PC-9 (cell line): Measurements from ENCODE around the gene RECQL5. TPM values are rescaled to one million over a fixed set of nuclear protein-coding genes. Genes with fewer than 3 reads are reported as not detected.

ENCODE experiments used
- BruUV-seq: library from RNA; stranded (reverse); fragments of 400-500 nt; replicated peaks from 2 replicates; lab custom pipeline; 2021; lab: Mats Ljungman, UMichigan
- CTCF ChIA-PET: fragments of 300-600 bp; sonication (Branson Sonifier 250); formaldehyde crosslinking; loops from one replicate; lab custom pipeline; 2022; ENCODE audit warnings: antibody characterized with exemption; lab: Charles Lee
- POLR2A ChIA-PET: fragments of 300-600 bp; sonication (Branson Sonifier 250); formaldehyde crosslinking; loops from one replicate; lab custom pipeline; 2022; ENCODE audit warnings: antibody characterized with exemption; ENCODE audit not compliant: unreplicated experiment; lab: Charles Lee
- DNase-seq, 2 experiments: peaks; one replicate each; pipeline versions ENCODE4 v3.0.0 to v3.0.0-alpha.2; 2015 to 2022; ENCODE audit warnings: mixed read lengths in 1 of 2
- H2AFZ ChIP-seq: fragments of 200-600 bp; sonication (generic); 2 replicates; pipeline ENCODE4 v1.8.1; 2017; ENCODE audit warnings: antibody characterized with exemption
- H3F3A ChIP-seq: fragments of 200-600 bp; sonication (generic); 2 replicates; pipeline ENCODE4 v1.8.1; 2017; ENCODE audit warnings: antibody characterized with exemption, mild to moderate bottlenecking, low read depth; ENCODE audit not compliant: insufficient read depth
- H3K27ac ChIP-seq: fragments of 200-600 bp; sonication (generic); 2 replicates; pipeline ENCODE4 v1.6.1; 2016; ENCODE audit warnings: mixed run types
- H3K27me3 ChIP-seq: fragments of 200-600 bp; sonication (generic); 2 replicates; pipeline ENCODE4 v1.6.1; 2016; ENCODE audit warnings: low read depth, mixed run types; ENCODE audit not compliant: insufficient read depth
- H3K36me3 ChIP-seq: fragments of 200-600 bp; sonication (generic); 2 replicates; pipeline ENCODE4 v1.6.1; 2016; ENCODE audit warnings: low read depth, mixed run types
- H3K4me1 ChIP-seq: fragments of 200-600 bp; sonication (generic); replicated peaks from 2 replicates; pipeline ENCODE4 v1.6.1; 2016; ENCODE audit warnings: mixed run types; ENCODE audit not compliant: insufficient read depth
- H3K4me2 ChIP-seq: fragments of 200-600 bp; sonication (generic); 2 replicates; pipeline ENCODE4 v1.6.1; 2017; ENCODE audit warnings: mixed run types
- H3K4me3 ChIP-seq: fragments of 200-600 bp; sonication (generic); 2 replicates; pipeline ENCODE4 v1.6.1; 2016; ENCODE audit warnings: mixed run types
- H3K79me2 ChIP-seq: fragments of 200-600 bp; sonication (generic); 2 replicates; pipeline ENCODE4 v1.6.1; 2017; ENCODE audit warnings: low read depth, mixed run types
- H3K9me2 ChIP-seq: fragments of 200-600 bp; sonication (generic); 2 replicates; pipeline ENCODE4 v1.8.1; 2017; ENCODE audit warnings: mild to moderate bottlenecking; ENCODE audit not compliant: insufficient read depth
- H3K9me3 ChIP-seq: fragments of 200-600 bp; sonication (generic); 2 replicates; pipeline ENCODE4 v1.8.1; 2016; ENCODE audit warnings: low read depth; ENCODE audit not compliant: insufficient read depth
- H4K20me1 ChIP-seq: fragments of 200-600 bp; sonication (generic); 2 replicates; pipeline ENCODE4 v1.8.1; 2017; ENCODE audit not compliant: insufficient read depth
- EZH2 ChIP-seq: fragments of 200-600 bp; sonication (generic); IDR thresholded peaks from 2 replicates; pipeline ENCODE4 v1.8.0; 2017; ENCODE audit warnings: antibody characterized with exemption, low read depth
- intact Hi-C: fragments of 100-400 bp; cut with micrococcal nuclease; formaldehyde crosslinking; loops from one replicate; pipeline ENCODE4 v1.10.0; 2022; ENCODE audit not compliant: unreplicated experiment
- total RNA-seq: library from RNA; stranded (reverse); gene quantifications from 2 replicates; pipeline ENCODE4 v1.2.3, GENCODE V29; 2021
- TF ChIP-seq, protein P1 (sequence below): fragments of 200-600 bp; sonication (generic); conservative IDR thresholded peaks from 2 replicates; pipeline ENCODE4 v1.6.1; 2017; ENCODE audit warnings: mixed run types, antibody characterized with exemption, mild to moderate bottlenecking, moderate library complexity

The RECQL5 gene
- total RNA-seq, 1 experiment from 2014 or later = 41.0 TPM

DNA sequence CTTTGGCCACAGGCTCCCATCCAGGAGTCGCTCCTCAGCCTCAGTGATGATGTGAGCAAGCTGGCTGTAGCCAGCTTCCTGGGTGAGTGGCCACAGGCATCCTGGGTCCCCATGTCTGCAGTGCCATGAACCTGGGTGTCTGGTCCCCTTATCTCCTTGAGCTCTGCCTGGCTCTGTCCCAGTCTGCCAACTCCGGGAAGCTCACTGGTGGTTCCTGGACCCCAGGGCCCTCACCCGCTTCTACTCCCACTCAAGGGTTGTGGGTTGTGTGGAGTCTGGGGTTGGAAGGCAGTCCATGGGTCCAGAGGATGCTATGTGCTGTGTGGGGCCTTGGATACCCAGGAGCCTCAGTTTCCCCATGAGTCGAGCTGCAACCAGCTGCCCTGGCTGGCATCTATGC, 45.5 kb downstream of the RECQL5 start:
- H3F3A ChIP-seq = no peaks in the 10 kb centered on the region
- no peak for TF ChIP-seq EZH2
- TF ChIP-seq, protein P1, sequence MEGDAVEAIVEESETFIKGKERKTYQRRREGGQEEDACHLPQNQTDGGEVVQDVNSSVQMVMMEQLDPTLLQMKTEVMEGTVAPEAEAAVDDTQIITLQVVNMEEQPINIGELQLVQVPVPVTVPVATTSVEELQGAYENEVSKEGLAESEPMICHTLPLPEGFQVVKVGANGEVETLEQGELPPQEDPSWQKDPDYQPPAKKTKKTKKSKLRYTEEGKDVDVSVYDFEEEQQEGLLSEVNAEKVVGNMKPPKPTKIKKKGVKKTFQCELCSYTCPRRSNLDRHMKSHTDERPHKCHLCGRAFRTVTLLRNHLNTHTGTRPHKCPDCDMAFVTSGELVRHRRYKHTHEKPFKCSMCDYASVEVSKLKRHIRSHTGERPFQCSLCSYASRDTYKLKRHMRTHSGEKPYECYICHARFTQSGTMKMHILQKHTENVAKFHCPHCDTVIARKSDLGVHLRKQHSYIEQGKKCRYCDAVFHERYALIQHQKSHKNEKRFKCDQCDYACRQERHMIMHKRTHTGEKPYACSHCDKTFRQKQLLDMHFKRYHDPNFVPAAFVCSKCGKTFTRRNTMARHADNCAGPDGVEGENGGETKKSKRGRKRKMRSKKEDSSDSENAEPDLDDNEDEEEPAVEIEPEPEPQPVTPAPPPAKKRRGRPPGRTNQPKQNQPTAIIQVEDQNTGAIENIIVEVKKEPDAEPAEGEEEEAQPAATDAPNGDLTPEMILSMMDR = no peak
- CTCF ChIA-PET = interaction anchor here (2.0 kb wide), 1 partner anchor 12 kb away, joined by 13 read pairs; the partner anchor contains the start of gene SMIM5
- no peaks in the 10 kb centered on the region for H3K36me3 ChIP-seq
- no peak overlapping the region for H2AFZ ChIP-seq
- H3K9me3 ChIP-seq = no peaks in the 10 kb centered on the region
- no peak overlapping the region for H3K27ac ChIP-seq
- intact Hi-C loops = no loop called here
- H3K9me2 ChIP-seq = no peaks in the 10 kb centered on the region
- no TSS peak for BruUV-seq
- H3K27me3 ChIP-seq = no peaks in the 10 kb centered on the region
- H3K4me2 ChIP-seq = no peak overlapping the region
- DNase-seq = no peak
- no peak overlapping the region for H3K4me3 ChIP-seq
- POLR2A ChIA-PET = no interaction called here
- H3K4me1 ChIP-seq = no peaks in the 10 kb centered on the region
- no peaks in the 10 kb centered on the region for H3K79me2 ChIP-seq
- peaks cover 3% of the 10 kb centered on the region; the same call in 1 of the 2 replicates for H4K20me1 ChIP-seq

DNA sequence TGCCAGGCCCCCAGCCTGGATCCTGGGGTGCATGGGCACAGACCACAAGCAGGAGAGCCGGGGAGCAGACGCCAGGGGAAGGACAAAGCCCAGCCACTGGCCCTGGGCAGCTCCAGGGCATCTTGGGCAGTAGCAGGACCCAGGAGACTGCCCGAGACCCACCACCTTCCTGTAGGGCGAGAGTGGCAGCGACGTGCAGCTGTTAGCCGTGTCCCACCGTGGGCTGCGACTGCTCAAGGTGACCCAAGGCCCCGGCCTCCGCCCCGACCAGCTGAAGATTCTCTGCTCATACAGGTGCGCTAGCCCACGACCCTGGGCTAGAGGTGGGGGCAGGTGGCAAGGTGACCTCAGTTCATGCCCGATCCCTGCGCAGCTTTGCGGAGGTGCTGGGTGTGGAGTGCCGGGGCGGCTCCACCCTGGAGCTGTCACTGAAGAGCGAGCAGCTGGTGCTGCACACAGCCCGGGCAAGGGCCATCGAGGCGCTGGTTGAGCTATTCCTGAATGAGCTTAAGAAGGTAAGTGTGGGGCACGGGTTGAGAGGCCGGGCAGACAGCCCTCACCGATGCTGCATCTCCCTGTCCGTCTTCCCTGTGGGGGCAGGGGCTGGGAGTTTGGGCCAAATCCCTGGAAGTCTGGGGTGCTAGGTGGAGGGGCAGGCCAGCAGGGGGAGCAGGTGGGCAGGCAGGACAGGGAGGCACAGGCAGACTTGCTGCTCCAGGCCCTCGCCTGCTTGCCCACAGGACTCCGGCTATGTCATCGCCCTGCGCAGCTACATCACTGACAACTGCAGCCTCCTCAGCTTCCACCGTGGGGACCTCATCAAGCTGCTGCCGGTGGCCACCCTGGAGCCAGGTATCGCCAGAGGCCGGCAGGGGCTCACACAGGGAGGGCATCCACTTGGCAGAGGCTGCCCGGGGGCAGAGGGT, 47.2 kb downstream of the RECQL5 start:
- H3K9me3 ChIP-seq = no peaks in the 10 kb centered on the region
- no peaks in the 10 kb centered on the region for H3K4me1 ChIP-seq
- TF ChIP-seq, protein P1 = peak; percentile 70
- no peak for TF ChIP-seq EZH2
- H3K4me2 ChIP-seq = no peak overlapping the region
- H3F3A ChIP-seq = no peaks in the 10 kb centered on the region
- intact Hi-C loops = no loop called here
- H3K27ac ChIP-seq = no peak overlapping the region
- ChIA-PET POLR2A (interaction anchor here (0.5 to 0.6 kb wide), 2 partner anchors 226 to 345 kb away, joined by 5 read pairs; no protein-coding TSS in a partner anchor), CTCF (interaction anchor here (0.6 to 2.0 kb wide), 3 partner anchors 14 to 156 kb away, joined by 3 to 19 read pairs (median 13); partner anchors contain the start of gene SMIM5)
- no peaks in the 10 kb centered on the region for H3K9me2 ChIP-seq
- no peak for DNase-seq
- no TSS peak for BruUV-seq
- H3K4me3 ChIP-seq = no peak overlapping the region
- peaks cover 3% of the 10 kb centered on the region; the same call in 1 of the 2 replicates for H4K20me1 ChIP-seq
- H3K36me3 ChIP-seq = no peaks in the 10 kb centered on the region
- no peaks in the 10 kb centered on the region for H3K27me3 ChIP-seq
- no peaks in the 10 kb centered on the region for H3K79me2 ChIP-seq
- no peak overlapping the region for H2AFZ ChIP-seq

DNA sequence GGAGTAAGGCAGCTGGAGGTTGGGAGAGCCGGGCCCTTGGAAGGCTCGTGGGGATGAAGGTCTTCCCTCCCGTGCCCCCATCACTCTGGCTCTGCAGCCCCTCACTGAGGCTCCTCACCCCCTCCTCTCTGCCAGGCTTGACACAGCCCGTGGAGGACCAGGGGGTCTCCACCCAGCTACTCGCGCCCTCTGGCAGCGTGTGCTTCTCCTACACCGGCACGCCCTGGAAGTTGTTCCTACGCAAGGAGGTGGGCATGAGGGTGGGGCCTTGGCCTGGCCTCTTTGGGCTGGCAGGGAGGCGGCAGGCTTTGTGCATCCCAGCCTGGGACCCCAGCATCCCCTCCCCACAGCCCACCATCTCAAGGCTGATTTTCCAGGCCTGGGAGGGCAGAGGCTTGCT, 49.3 kb downstream of the RECQL5 start:
- Histone ChIP-seq H4K20me1 (peaks cover 3% of the 10 kb centered on the region; the same call in 1 of the 2 replicates), H3K27me3 (no peaks in the 10 kb centered on the region), H3K4me2 (no peak overlapping the region), H3F3A (no peaks in the 10 kb centered on the region), H3K27ac (no peak overlapping the region), H3K4me3 (no peak overlapping the region), H3K4me1 (no peaks in the 10 kb centered on the region), H3K9me2 (no peaks in the 10 kb centered on the region), H3K36me3 (no peaks in the 10 kb centered on the region), H3K79me2 (no peaks in the 10 kb centered on the region), H2AFZ (no peak overlapping the region), H3K9me3 (no peaks in the 10 kb centered on the region)
- no peak for DNase-seq
- intact Hi-C loops = no loop called here
- CTCF ChIA-PET = no interaction called here
- POLR2A ChIA-PET = no interaction called here
- no TSS peak for BruUV-seq
- TF ChIP-seq, protein P1 = no peak
- no peak for TF ChIP-seq EZH2
